HCT116 (cell line): ENCODE measurements around the gene SGTB. TPM values are rescaled to one million over a fixed set of nuclear protein-coding genes. Genes with fewer than 3 reads are reported as not detected.

ENCODE experiments used
- ATAC-seq: fragments of 200-7000 bp; cut with Tn5 transposase; 2 replicates; pipeline ENCODE4 v1.9.1; 2020; ENCODE audit warnings: mild to moderate bottlenecking, moderate library complexity
- BruUV-seq: library from RNA; stranded (reverse); fragments of 400-500 nt; replicated peaks from 2 replicates; lab custom pipeline; 2021; lab: Mats Ljungman, UMichigan
- CTCF ChIA-PET: fragments of 300-600 bp; sonication (Branson Sonifier 250); formaldehyde crosslinking; loops from one replicate; lab custom pipeline; 2021; ENCODE audit warnings: antibody characterized with exemption; lab: Charles Lee
- POLR2A ChIA-PET: fragments of 300-600, 350-600 bp; sonication (Branson Sonifier 250); formaldehyde crosslinking; loops from one replicate; lab custom pipeline; 2021; ENCODE audit warnings: antibody characterized with exemption; lab: Charles Lee
- RAD21 ChIA-PET, 2 experiments: fragments of 300-600 bp; sonication (Branson Sonifier 250); formaldehyde crosslinking; loops; one replicate each; lab custom pipeline; 2023; ENCODE audit warnings: low total read pairs in 2 of 2; ENCODE audit not compliant: uncharacterized antibody in 2 of 2, unreplicated experiment in 2 of 2, low non-redundant PET in 1 of 2; lab: Charles Lee
- DNase-seq: peaks from one replicate; pipeline ENCODE4 v3.0.0-alpha.2; 2010; ENCODE audit warnings: low read depth, low spot score
- H2AFZ ChIP-seq: fragments of 200-600 bp; shearing (Covaris generic), sonication (generic); 2 replicates; pipeline ENCODE4 v1.6.1; 2017; ENCODE audit warnings: low read depth, mixed run types, mixed read lengths, antibody characterized with exemption, low read length; ENCODE audit not compliant: poor library complexity, severe bottlenecking
- H3K27ac ChIP-seq: 2 replicates; pipeline ENCODE4 v1.5.1; 2012; ENCODE audit warnings: low read depth, low read length
- H3K27me3 ChIP-seq: fragments of 200-600 bp; sonication (generic); 2 replicates; pipeline ENCODE4 v1.6.1; 2016; ENCODE audit warnings: mixed run types, low read length, mixed read lengths; ENCODE audit not compliant: insufficient read depth
- H3K36me3 ChIP-seq, 2 experiments: fragments of 200-500 bp in 1 of 2; fragments of 200-600 bp in 1 of 2; sonication (Bioruptor generic) in 1 of 2; sonication (generic) in 1 of 2; 2 replicates each; pipeline versions ENCODE4 v1.5.1 to v1.6.1; 2014 to 2016; ENCODE audit warnings: low read length in 2 of 2, inconsistent platforms in 1 of 2, mixed read lengths in 1 of 2, mixed run types in 1 of 2; ENCODE audit not compliant: insufficient read depth in 2 of 2, control insufficient read depth in 1 of 2
- H3K4me1 ChIP-seq, 2 experiments: fragments of 200-600 bp in 1 of 2; sonication (generic) in 1 of 2; 2 replicates each; pipeline versions ENCODE4 v1.5.1 to v1.6.1; 2012 to 2017; ENCODE audit warnings: low read length in 2 of 2, inconsistent platforms in 1 of 2, mild to moderate bottlenecking in 1 of 2, mixed read lengths in 1 of 2, mixed run types in 1 of 2, moderate library complexity in 1 of 2; ENCODE audit not compliant: insufficient read depth in 2 of 2, control insufficient read depth in 1 of 2
- H3K4me2 ChIP-seq: fragments of 200-600 bp; sonication (generic); 2 replicates; pipeline ENCODE4 v1.6.1; 2017; ENCODE audit warnings: mixed run types, low read length, mixed read lengths
- H3K4me3 ChIP-seq, 2 experiments: fragments of 200-600 bp in 1 of 2; sonication (generic) in 1 of 2; replicated peaks in 1 of 2; 2 replicates each; pipeline ENCODE4 v1.5.1; 2011 to 2016; ENCODE audit warnings: low read length in 2 of 2, control low read depth in 1 of 2, low read depth in 1 of 2, mild to moderate bottlenecking in 1 of 2, mixed read lengths in 1 of 2, mixed run types in 1 of 2
- H3K79me2 ChIP-seq: fragments of 200-600 bp; sonication (generic); 2 replicates; pipeline ENCODE4 v1.6.1; 2017; ENCODE audit warnings: mild to moderate bottlenecking, mixed run types, low read length, moderate library complexity, mixed read lengths; ENCODE audit not compliant: insufficient read depth
- H3K9ac ChIP-seq: fragments of 200-600 bp; sonication (generic); 2 replicates; pipeline ENCODE4 v1.6.1; 2016; ENCODE audit warnings: low read length, mixed read lengths
- H3K9me2 ChIP-seq: fragments of 200-600 bp; sonication (generic), shearing (Covaris generic); 2 replicates; pipeline ENCODE4 v1.6.1; 2017; ENCODE audit warnings: mixed run types, mild to moderate bottlenecking, moderate library complexity; ENCODE audit not compliant: insufficient read depth
- H3K9me3 ChIP-seq, 2 experiments: fragments of 200-500 bp in 1 of 2; fragments of 200-600 bp in 1 of 2; sonication (Bioruptor generic) in 1 of 2; sonication (generic) in 1 of 2; 2 replicates each; pipeline ENCODE4 v1.6.1; 2014 to 2017; ENCODE audit warnings: low read length in 2 of 2, mixed read lengths in 2 of 2, inconsistent platforms in 1 of 2, low read depth in 1 of 2, mild to moderate bottlenecking in 1 of 2, mixed run types in 1 of 2, moderate library complexity in 1 of 2; ENCODE audit not compliant: control insufficient read depth in 1 of 2, insufficient read depth in 1 of 2
- H4K20me1 ChIP-seq: fragments of 200-600 bp; sonication (generic), shearing (Covaris generic); 2 replicates; pipeline ENCODE4 v1.6.1; 2017; ENCODE audit warnings: mixed run types, mild to moderate bottlenecking, moderate library complexity; ENCODE audit not compliant: insufficient read depth
- CBX3 ChIP-seq: IDR thresholded peaks from 2 replicates; pipeline ENCODE4 v1.6.1; 2012; ENCODE audit warnings: low read depth
- CEBPB ChIP-seq: IDR thresholded peaks from 2 replicates; pipeline ENCODE4 v1.6.1; 2012; ENCODE audit warnings: low read depth
- EGR1 ChIP-seq: IDR thresholded peaks from 2 replicates; pipeline ENCODE4 v1.6.1; 2012; ENCODE audit warnings: low read depth
- ELF1 ChIP-seq: IDR thresholded peaks from 2 replicates; pipeline ENCODE4 v1.6.1; 2012; ENCODE audit warnings: low read depth, borderline replicate concordance
- EZH2 ChIP-seq: fragments of 200-600 bp; sonication (generic); IDR thresholded peaks from 2 replicates; pipeline ENCODE4 v1.6.1; 2017; ENCODE audit warnings: antibody characterized with exemption, mixed run types
- FOSL1 ChIP-seq: IDR thresholded peaks from 2 replicates; pipeline ENCODE4 v1.6.1; 2012; ENCODE audit warnings: low read depth
- JUND ChIP-seq: IDR thresholded peaks from 2 replicates; pipeline ENCODE4 v1.6.1; 2012
- POLR2A ChIP-seq: IDR thresholded peaks from 2 replicates; pipeline ENCODE4 v1.7.0; 2011; ENCODE audit warnings: borderline replicate concordance; ENCODE audit not compliant: insufficient read depth, insufficient read length; ENCODE audit errors: extremely low read depth
- RAD21 ChIP-seq: IDR thresholded peaks from 2 replicates; pipeline ENCODE4 v1.6.1; 2012; ENCODE audit warnings: low read depth, mild to moderate bottlenecking
- REST ChIP-seq: IDR thresholded peaks from 2 replicates; pipeline ENCODE4 v1.6.1; 2012; ENCODE audit warnings: low read depth
- ZFX ChIP-seq: fragments of 450-650 bp; IDR thresholded peaks from 2 replicates; pipeline ENCODE4 v1.6.1; 2017
- ZNF274 ChIP-seq: fragments of 200-500 bp; sonication (Bioruptor generic); IDR thresholded peaks from 2 replicates; pipeline ENCODE4 v1.6.1; 2014; ENCODE audit warnings: mild to moderate bottlenecking, low read depth, low read length, inconsistent platforms
- intact Hi-C: fragments of 100-400 bp; cut with micrococcal nuclease; formaldehyde crosslinking; loops from 2 replicates; pipeline ENCODE4 v1.10.0; 2022
- total RNA-seq: library from RNA; stranded (reverse); gene quantifications from one replicate; pipeline ENCODE4 v1.2.1, GENCODE V29; 2021; ENCODE audit not compliant: unreplicated experiment

SGTB gene
- total RNA-seq, 1 experiment from 2014 or later: 12.6 TPM

GRCh38 chr5:65672796-65673195 is 49.1 kb downstream of the SGTB start:
- ChIA-PET RAD21 (no interaction called here), POLR2A (no interaction called here), CTCF (no interaction called here)
- Histone ChIP-seq H3K4me2 (no peak overlapping the region), H3K36me3 (0 out of 4 replicates have a peak, but pooled peaks cover 0 to 2% of the 10 kb centered on the region in 2 experiments), H3K27ac (no peak overlapping the region), H3K9me3 (no peaks in the 10 kb centered on the region), H3K4me3 (no peak overlapping the region), H3K27me3 (no peaks in the 10 kb centered on the region), H3K4me1 (no peaks in the 10 kb centered on the region), H3K9ac (no peak overlapping the region), H3K9me2 (no peaks in the 10 kb centered on the region), H3K79me2 (no peaks in the 10 kb centered on the region), H2AFZ (no peak overlapping the region), H4K20me1 (no peaks in the 10 kb centered on the region)
- TF ChIP-seq ELF1 (no peak), EZH2 (no peak), EGR1 (no peak), CBX3 (no peak), RAD21 (no peak)
- intact Hi-C loops: no loop called here
- ATAC-seq (no peak), DNase-seq (no peak)
- no TSS peak for BruUV-seq

- H3K9me3 ChIP-seq: no peaks in the 10 kb centered on the region
- peaks cover 0 to 3% of the 10 kb centered on the region in 2 experiments; a peak in 2 of 4 replicates for H3K4me1 ChIP-seq
- H3K9ac ChIP-seq: no peak overlapping the region
- H3K4me2 ChIP-seq: no peak overlapping the region
- BruUV-seq: no TSS peak
- intact Hi-C loops: no loop called here
- DNase-seq (no peak), ATAC-seq (no peak)
- RAD21 ChIA-PET: no interaction called here
- H4K20me1 ChIP-seq: no peaks in the 10 kb centered on the region
- no peaks in the 10 kb centered on the region for H3K27me3 ChIP-seq
- H3K4me3 ChIP-seq: no peak overlapping the region
- TF ChIP-seq CBX3 (no peak), CEBPB (no peak), ZNF274 (no peak), ZFX (no peak), EZH2 (no peak), FOSL1 (no peak), REST (no peak), EGR1 (no peak), RAD21 (no peak), JUND (no peak), POLR2A (no peak)
- H3K9me2 ChIP-seq: no peaks in the 10 kb centered on the region
- H3K36me3 ChIP-seq: 0 out of 4 replicates have a peak, but pooled peaks cover 0 to 2% of the 10 kb centered on the region in 2 experiments
- no peak overlapping the region for H3K27ac ChIP-seq
- H2AFZ ChIP-seq: no peak overlapping the region
- CTCF ChIA-PET: no interaction called here
- no peaks in the 10 kb centered on the region for H3K79me2 ChIP-seq
- POLR2A ChIA-PET: no interaction called here
These were observed 53.2 kb downstream of the SGTB start for GRCh38 chr5:65668696-65669095.
